Stimulated activated CD8-positive, alpha-beta memory T cell treated with anti-CD3 and anti-CD28 coated beads, Interleukin-7, amount 100 ng/mL, for 48 hours (primary cell): Measurements from ENCODE around the gene ITPR3.
A peak's percentile ranks its signal among the peaks of the same experiment; 100 is the strongest.

Experiments
- DNase-seq, 2 donors: peaks; one replicate each; pipeline ENCODE4 v3.0.0-alpha.2; 2020; ENCODE audit warnings: low read depth in 1 of 2; ENCODE audit errors: extremely low read depth in 1 of 2

ITPR3 gene

DNA sequence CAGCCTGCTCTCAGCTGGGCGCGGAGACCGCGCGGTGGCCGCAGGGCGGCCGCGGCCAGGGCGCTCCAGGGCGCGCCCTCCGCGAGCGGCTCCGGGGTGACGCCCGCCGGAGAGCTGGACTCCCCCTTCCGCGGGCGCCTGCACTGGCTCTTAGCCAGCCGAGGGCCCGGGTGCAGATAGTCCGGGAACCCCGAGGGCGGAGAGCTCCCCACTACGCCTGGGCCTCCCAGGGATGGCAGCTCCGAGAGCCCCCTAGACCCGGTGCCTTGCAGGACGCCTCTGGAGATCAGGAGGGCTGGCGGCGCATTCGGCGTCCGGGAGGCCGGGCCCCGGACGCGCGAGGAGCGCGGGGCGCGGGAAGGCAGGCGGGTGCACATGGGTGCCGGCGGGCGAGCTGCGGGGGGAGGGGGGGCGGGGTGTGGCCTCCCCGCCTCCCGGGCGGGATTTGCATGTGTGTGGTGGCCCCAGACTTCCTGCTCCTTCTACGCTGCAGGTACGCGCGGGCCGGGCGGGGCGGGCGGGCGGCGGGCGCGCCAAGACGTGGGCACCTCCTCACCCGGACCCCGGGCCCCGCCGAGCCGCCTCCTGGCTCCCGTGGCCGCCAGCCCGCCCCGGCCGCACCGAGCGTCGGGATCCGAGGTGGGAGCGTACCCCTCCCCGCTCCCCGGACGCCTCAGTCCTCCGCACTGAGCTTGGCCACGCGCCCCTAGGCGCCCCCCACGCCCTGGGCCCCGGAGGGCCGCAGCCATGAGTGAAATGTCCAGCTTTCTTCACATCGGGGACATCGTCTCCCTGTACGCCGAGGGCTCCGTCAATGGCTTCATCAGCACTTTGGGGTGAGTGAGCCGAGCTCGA is at the start of gene ITPR3:
ITPR3 (plus strand) TSS at position 467 of the 855 bp plus-strand sequence; CDS start at position 748, 281 bp downstream.
- peak; percentile 52 to 56 for DNase-seq

DNA sequence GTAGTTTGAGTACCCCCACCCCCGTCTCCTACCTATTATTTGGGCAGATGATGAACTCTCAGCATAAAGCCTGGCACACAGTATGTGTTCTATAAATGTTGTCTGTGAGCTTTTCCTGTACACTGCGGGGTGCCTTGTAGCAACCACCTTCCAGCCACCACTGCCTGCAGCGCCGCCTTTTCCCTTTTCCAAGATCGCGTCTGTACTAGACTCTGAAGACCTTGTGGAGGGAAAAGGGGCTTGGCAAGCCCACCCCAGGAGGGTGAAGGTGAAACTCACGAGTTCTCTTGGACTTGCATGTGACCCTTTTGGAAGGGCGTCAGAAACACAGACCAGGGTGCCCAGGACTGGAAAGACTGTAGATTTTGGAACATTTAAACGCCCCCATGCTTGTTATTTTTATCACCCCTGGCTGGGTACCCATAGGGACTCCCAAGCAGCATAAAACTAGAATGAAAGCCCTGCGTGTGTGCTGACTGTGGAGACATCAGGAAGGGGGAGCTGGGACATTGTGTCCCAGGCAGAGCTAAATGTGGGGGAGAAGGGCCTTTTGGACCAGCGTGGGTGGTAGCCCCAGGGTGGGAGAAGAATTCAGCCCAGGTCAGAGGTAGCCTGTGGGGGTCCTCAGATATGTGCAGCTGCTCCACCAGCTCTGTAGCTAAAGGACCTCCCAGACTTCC is 49.3 kb upstream of the ITPR3 start:
- DNase-seq: no peak

DNA sequence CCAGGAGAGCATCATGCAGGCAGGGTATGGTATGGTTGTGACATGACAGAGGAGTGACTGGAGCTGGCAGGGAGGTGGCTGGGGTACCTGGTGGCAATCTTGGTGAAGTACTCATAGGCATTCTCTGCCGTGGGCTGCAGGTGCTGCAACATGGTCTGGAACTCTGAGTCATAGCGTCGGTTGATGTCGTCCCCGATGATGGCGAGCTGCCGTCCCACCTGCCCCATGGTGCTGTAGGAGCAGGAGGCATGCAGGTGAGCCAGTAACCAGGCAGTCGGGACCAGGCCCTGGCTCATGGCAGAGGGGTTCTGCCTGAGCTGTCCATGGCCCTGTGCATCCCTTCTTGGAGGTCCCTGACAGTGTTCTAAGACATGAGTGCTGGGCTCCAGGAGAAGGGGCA is 45.9 kb upstream of the ITPR3 start:
- no peak for DNase-seq

DNA sequence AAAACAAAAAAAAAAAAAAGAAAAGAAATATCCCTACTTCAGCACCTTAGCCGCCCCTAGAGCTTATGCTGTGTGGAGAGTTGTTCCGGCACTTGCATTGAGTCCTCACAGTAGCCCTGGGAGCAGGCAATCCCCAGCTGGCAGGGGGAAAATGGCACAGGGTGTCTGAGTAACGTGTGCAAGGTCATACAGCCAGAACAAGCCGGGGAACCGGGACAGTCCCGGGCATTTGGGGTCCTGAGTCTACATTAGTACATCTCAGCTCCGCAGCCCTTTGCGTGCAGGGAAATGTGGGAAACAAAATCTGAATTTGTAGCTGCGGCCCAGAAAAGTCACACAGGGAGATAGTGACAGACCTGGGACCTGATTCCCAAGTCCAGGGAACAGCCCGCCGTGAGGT is 44.5 kb upstream of the ITPR3 start:
- DNase-seq: no peak

DNA sequence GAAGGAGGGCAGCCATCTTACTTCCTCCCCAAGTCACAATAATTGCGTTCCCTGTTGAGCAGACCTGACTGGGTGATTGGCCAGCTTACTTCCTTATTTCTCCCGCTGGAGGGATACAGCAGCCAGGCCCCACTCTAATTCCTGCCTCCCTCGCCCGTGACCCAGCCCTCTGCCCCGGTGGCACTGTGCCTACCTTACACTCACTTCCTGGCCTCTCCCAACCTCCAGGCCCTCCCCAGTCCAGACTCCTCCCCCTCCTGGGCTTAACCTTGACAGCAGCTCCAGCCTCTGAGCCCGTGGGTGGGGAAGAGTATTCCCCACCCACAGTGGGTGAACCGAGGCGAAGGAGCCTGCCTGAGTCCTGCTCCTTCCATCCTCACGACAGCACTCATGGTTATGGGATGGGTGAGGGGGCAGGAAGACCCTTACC is 44.0 kb upstream of the ITPR3 start:
- no peak for DNase-seq

DNA sequence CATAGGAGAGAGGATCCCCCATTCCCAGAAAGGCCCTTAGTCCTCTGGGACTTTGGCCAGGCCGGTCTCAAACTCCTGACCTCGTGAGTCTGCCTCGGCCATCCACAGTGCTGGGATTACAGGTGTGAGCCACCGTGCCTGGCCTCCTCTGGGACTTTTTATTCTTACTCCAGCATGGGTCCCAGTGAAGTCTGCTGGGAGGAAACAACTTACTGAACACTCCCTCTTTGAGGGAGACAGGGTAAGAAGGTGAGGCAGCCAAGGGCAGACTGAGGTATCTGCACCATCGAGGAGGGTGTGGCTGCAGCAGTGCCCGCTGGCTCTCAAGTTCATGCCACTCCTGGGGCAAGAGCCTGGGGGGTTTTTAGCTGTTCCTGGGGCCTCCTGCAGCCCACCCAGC is 43.4 kb upstream of the ITPR3 start:
- DNase-seq: no peak

DNA sequence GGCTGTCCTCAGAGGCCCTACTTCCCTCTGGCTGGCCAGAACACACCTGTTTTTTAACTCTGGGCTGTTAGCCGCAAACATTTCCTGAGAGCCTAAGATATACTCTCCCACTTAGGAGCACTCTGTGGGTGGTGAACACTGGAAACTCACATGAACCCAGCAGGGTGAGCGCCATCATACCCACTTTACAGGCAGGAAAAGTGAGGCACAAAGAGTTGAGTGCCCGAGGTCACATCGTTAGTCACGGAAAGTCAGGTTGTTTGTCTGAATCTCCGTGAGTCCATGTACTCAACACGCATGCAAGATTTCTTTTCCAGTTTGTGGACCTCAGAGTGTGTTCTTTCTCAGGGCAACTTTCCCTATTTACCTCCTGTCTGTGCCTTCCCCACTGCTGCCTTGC is 43.0 kb upstream of the ITPR3 start:
- DNase-seq: no peak

DNA sequence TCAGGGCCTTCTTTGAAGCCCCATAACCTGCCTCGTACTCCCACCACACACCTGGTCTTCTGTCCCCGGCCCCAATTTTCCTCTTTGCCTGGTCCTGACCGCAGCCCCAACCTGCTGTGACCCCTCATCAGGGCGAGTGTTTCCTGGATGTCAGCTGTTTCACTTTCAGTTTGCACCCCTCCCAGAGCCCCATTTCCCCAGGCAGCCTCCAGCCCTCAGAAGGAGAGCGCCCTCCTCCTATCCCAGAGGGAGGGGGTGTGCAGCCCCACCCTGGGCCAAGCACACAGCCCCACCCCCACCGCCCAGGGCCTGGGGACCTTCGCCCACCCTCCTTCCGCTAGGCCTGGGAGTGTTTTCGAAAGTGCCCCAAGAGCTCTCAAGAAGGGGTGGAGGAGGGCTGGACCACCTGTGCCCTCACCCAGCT is 42.5 kb upstream of the ITPR3 start:
- DNase-seq: no peak

DNA sequence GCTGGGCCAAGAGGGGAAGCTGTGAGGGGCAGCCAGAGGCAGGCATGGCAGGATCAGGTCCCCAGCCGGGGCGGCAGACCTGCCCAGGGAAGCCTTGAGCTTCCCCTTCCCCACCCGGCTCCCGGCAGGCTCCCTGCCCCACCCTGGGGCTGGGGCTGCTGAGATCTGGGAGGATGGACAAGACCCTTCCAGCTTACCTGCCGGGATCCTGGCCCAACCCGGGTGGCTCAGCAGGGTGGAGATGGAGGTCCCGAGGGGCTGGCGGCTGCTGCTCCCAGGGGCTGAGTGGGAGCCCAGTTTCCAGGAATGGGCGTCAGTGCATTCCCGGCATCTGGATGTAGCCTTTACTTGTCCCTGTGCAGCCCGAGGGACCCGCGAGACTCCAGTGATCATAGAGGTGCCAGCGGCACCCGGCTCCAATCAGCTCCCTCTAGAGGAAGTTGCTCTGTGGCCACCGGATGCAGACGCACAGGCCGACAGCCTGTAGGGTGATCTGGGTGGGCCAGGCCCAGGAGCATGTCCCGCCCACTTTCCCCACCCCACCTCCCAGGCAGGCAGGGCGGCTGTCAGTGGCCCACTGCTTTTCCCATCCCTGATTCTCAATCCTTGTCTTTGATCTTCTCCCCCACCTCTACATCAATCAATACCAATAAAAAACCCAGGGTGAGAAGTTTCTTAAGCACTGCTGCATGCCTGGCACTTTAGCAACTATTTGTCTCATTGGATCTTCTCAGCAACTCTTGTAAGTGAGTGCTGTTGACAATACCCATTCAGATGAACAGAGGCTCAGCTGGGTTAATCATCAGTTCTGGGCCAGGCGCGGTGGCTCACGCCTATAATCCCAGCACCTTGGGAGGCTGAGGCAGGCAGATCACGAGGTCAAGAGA is 41.1 kb upstream of the ITPR3 start, which contains the start of gene BAK1:
BAK1 (minus strand) TSS at position 449 of the 887 bp plus-strand sequence. CDS start 2,672 bp downstream, outside the sequence.
- peak; percentile 72 to 89 for DNase-seq

DNA sequence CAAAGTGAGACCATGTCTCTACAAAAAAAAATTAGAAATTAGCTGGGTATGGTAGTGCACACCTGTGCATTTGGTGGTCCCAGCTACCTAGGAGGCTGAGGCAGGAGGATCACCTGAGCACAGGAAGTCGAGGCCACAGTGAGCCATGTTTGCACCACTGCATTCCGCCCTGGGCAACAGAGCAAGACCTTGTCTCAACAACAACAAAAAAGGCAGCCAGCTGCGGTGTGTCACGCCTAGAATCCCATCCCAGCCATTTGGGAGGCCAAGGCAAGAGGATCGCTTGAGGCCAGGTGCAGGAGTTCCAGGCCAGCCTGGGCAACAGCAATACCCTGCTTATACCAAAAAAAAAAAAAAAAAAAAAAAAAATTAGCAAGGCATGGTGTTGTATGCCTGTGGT is 39.9 kb upstream of the ITPR3 start:
- DNase-seq: no peak

DNA sequence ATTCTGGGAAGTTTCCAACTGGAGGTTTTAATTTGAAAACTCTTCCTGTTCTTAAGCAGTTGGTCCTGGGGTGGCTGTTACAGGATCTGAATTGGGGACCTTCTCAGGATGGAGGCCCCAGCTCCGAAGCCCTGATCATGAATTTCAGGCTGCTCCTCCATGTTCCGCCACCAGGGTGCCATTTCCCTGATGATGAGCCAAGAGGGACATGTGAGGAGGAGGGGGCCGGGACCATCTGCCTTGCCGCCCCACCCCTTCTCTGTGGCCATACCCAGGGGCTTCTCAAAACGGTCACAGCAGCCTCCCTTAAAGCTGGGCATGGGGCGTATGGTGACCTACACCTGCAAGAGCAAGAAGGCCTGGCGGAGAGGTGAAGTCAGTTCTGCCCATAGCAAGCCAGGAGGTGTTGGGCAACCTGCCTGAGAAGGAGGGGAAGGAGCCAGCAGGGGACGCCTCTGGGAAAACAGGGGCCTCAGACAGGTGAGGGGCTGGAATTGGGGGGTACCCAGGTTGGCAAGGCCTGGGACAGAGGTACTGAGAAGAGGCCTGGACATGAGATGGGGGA is 37.4 kb upstream of the ITPR3 start:
- DNase-seq: no peak

DNA sequence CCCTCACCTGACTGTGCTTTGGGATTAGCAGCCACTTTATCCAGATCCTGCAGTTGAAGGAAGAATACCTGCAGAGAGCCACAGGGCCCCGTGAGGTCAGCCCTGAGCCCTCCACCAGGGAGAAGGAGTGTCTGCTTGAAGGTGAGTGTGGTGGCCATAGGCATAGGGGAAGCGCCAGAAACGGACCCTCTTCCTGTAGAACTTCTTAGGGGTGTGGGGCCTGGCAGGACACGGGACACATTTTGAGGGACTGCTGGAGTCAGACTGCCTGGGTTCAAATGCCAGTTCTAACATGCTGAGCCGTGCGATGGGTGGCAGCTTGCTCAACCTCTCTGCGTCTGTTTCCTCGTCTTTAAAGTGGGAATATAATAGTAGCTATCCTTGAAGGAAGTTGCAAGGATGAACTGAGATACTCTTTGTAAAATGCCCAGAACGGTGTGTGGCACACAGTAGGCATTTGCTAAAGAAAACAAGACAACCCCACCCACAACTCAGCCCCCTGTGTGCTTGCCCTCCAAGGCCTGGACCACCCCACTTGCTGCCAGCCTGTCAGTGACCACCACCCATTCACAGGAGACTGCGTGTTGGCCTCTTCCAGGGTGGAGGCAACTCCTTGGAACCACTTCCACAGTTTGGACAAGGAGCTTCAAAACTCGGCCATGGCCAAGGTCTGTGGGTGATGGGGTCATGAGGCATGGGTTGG is 36.3 kb upstream of the ITPR3 start:
- DNase-seq: no peak

DNA sequence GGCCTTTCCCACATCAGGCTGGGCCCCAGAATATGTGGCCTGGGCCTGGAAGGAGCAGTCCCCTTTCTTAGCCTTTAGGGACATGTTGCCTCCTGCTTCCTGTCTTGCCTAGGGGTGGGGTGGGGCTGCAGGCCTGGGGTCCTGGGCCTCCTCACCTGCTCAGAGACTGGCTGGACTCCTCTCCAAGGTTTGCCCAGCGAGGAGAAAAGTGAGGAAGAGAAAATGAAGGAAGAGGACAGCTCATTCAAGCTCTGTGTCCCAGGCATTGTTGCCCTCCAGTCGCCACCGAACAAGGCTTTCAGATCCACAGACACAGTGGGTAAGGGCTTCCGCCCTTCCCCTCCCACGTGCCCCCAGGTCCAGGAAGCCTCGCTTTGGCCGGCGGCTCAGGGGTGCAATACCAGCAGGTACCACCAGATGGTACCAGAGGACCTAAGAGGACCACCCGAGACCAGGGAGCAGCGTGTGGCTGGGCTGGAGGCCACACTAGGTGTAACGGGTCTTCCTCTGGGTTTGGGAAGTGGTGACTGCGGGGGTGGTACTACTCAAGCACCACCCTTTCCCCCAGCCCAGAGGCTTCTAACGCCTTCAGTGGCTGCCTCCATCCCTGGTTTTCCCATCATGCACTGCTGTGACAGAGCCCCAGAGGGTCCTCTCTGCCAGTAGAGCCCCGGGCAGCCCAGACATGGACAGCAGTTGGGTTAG is 35.6 kb upstream of the ITPR3 start:
- peak; percentile 76 to 83 for DNase-seq

DNA sequence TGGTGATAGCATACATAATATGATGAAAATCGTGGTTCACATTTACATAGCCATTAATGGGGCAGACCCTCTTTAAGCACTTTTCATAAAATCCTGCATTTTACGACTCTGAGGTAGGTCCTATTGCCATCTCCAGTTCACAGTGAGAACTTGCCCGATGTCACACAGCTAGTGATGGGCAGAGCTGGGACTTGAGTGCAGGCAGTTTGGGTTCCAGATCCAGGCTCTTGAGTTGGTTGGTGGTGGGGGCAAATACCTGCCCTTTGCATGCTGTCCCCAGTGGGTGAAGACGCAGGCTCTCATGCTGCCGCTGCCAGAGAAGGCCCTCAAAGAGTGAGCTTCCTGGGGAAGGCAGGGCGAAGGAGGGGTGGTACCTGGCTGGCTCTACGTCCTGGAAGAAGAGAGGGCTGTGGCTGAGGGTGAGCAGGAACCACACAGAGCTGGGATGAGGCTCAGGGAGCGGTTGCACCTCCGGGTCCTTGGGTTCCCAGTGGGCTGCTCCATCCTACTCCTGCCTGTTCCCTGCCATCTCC is 34.9 kb upstream of the ITPR3 start:
- no peak for DNase-seq

DNA sequence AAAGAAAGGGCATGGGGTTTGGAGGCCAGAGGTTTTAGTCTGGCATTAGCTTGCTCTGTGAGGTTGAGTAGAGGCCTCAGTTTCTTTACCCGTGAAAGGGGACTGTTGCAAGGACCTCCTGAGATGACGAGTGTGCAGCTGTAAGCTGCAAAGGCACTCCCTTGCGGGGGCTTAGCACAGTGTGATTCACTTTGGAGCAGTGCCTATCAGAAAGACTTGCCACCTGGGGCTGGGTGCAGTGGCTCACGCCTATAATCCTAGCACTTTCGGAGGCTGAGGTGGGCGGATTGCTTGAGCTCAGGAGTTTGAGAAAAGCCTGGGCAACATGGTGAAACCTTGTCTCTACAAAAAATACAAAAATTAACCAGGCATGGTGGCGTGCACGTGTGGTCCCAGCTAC is 33.6 kb upstream of the ITPR3 start:
- no peak for DNase-seq

DNA sequence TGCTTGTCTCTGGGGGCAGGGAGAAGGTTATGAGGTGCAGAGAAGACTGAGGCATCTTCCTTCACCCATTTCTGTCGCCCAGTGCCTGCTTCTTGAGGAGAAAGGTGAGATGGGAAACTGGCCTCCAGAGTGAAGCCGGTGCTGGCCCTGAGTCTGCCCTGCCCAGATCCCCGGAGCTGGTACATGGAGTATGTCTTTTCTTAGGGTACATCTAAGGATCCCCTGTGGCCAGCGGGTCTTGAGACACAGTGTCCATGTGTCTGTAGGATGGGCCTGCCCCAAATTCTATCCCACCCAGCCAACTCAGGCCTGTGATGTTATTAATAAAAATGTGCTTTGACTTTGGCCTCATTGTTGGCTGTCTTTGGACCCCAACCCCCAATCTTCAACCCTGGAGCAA is 32.2 kb upstream of the ITPR3 start:
- no peak for DNase-seq

DNA sequence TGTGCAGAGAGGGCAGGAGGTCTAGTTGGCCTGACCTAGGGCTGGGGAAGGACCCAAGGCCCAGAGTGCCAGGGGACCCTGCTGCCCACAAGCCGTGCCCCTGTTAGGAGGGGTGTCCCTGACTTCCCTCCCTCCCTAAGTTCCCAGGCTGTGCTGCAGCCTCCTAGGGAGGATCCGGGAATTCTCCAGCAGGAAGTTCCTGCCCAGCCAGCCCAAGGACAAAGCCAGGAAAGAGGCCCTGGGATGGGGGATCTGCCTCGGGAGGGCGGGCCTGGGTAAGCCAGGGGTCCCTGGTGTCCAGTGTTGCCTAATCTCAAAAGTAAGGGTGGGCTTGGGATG is 31.8 kb upstream of the ITPR3 start:
- no peak for DNase-seq

DNA sequence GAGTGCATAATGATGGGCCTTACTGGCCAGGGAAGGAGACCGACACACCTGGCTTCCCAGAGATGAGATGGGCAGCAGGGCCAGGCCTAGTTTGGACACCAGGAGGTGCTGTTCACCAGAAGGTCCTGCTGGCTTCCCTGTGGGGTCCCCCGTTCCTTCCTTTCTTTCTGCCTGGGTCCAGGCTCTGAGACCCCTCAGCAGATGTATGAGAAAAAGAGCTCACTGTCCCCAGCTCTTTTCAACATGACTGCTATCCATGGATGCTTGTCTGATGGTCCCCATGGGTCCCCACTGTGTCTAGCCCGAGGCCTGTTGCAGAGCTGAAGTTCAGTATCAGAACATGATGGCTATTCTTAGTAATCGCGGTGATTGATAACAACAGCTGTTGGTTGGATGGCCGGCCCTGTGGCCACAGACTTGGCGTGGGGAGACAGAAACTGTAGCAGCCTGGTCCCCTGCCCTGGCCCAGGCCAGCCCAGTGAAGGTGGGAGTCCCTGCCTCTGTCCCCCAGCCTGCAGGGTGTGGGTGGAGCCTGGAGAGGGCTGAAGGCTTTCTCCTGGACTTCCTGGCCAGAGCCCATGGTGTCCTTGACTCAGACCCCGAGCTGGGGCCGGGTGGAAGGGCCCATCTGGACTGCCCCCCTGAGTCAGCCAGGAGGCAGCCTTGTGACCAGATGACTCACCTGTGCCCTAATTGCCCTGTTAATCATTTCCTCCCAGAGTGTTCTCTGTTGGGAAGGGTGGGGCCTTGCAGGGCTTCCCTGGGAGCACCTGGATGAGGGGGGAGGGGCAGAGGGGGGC is 31.2 kb upstream of the ITPR3 start:
- DNase-seq: no peak
